ENCODE data around the gene KSR2. TPM values are rescaled to one million over a fixed set of nuclear protein-coding genes. Genes with fewer than 3 reads are reported as not detected.

The KSR2 gene
- total and polyA plus RNA-seq, 2 of the 4 experiments (the other 2 are of a cell fraction), result not detected

GRCh38 chr12:117875744-117876435 is 92.9 kb downstream of the KSR2 start:
- 30% methylated on average over 7 of the region's 29 CpGs; no CpG with 5 or more reads in 1 of the 2 experiments for WGBS, 2 experiments (ENCODE audit: extremely low coverage in 2 of 2, insufficient read length in 1 of 2)
- no peaks in the 10 kb centered on the region for H3K4me1 ChIP-seq (ENCODE audit: control insufficient read depth, insufficient read depth, low read length)
- H4K20me1 ChIP-seq (ENCODE audit: insufficient read depth, low read length), result no peaks in the 10 kb centered on the region
- no peak overlapping the region for H3K56ac ChIP-seq (ENCODE audit: extremely low read depth, insufficient read depth, low read length)
- no peak overlapping the region for H2BK120ac ChIP-seq (ENCODE audit: low read depth, low read length)
- no peak overlapping the region for H3K4me2 ChIP-seq (ENCODE audit: low read depth, low read length)
- no peak overlapping the region for H2BK15ac ChIP-seq (ENCODE audit: low read depth, low read length)
- no peak overlapping the region for H3K27ac ChIP-seq (ENCODE audit: insufficient read depth, low read length)
- no peaks in the 10 kb centered on the region for H3K9me1 ChIP-seq (ENCODE audit: insufficient read depth, low read length)
- no peak overlapping the region for H3K14ac ChIP-seq (replicated peaks; ENCODE audit: low read depth, low read length)
- H3K4me3 ChIP-seq (ENCODE audit: insufficient read depth, low read depth, low read length), result no peak overlapping the region
- no peak overlapping the region for H2AK9ac ChIP-seq (replicated peaks; ENCODE audit: low read depth, low read length, poor library complexity)
- no peak overlapping the region for H4K91ac ChIP-seq (ENCODE audit: insufficient read depth, low read depth, low read length)
- no peak for TF ChIP-seq CHD1 (IDR thresholded peaks at IDR 0.05; ENCODE audit: low read depth, low read length)
- TF ChIP-seq MAZ (IDR thresholded peaks at IDR 0.05; ENCODE audit: borderline replicate concordance, low read depth, low read length), result no peak
- TF ChIP-seq RFX5 (IDR thresholded peaks at IDR 0.05; ENCODE audit: low read depth, low read length), result no peak
- TF ChIP-seq MAFK (IDR thresholded peaks at IDR 0.05; ENCODE audit: low read depth, low read length), result no peak
- no peak for TF ChIP-seq SMC3 (IDR thresholded peaks at IDR 0.05; ENCODE audit: low read depth, low read length)
- no peak for TF ChIP-seq BHLHE40 (IDR thresholded peaks at IDR 0.05; ENCODE audit: low read depth, low read length)
- no peak for TF ChIP-seq CTCF (conservative IDR thresholded peaks at IDR 0.05; ENCODE audit: low read depth, low read length)
- TF ChIP-seq RCOR1 (IDR thresholded peaks at IDR 0.05; ENCODE audit: insufficient replicate concordance, low read length), result no peak
- no peak for TF ChIP-seq POLR2A (IDR thresholded peaks at IDR 0.05; ENCODE audit: low read depth, low read length)
- no peak for TF ChIP-seq ELK1 (IDR thresholded peaks at IDR 0.05; ENCODE audit: borderline replicate concordance, low read depth, low read length)
- no TSS peak for BruUV-seq (replicated peaks)
- no peak overlapping the region for H2BK5ac ChIP-seq (ENCODE audit: low read depth, low read length, poor library complexity, severe bottlenecking)
- CTCF ChIA-PET, result interaction anchor here (1.8 kb wide), 1 partner anchor 159 kb away, joined by 10 read pairs; no protein-coding TSS in a partner anchor
- H3K9me3 ChIP-seq (ENCODE audit: control insufficient read depth, insufficient read depth, low read length), result no peaks in the 10 kb centered on the region
- no peak overlapping the region for H3K4ac ChIP-seq (ENCODE audit: low read depth, low read length)
- H3K79me1 ChIP-seq (ENCODE audit: low read depth in 1 of 2, low read length in 2 of 2), result no peaks in the 10 kb centered on the region
- dilution Hi-C loops (cut with HindIII; ENCODE audit: low sequenced_read_pairs, unreplicated experiment) (no loop called here), intact Hi-C loops (cut with micrococcal nuclease) (loop anchor here (1.0 to 5.0 kb wide), 6 partner anchors 141 to 501 kb away; partner anchors contain the start of genes PEBP1, RFC5, SUDS3 and VSIG10), in situ Hi-C loops (cut with MboI; ENCODE audit: low sequenced_read_pairs) (loop anchor here (10.0 kb wide), 1 partner anchor 139 kb away; the partner anchor contains the start of gene RFC5)
- DNase-seq, result peak; percentile 3
- H4K8ac ChIP-seq (ENCODE audit: low read depth in 2 of 2, low read length in 2 of 2), result no peak overlapping the region
- no peak overlapping the region for H3K9ac ChIP-seq (ENCODE audit: low read depth, low read length)
- H2AFZ ChIP-seq (replicated peaks; ENCODE audit: low read length, poor library complexity), result peak overlapping the region; percentile 81
- H2BK20ac ChIP-seq (ENCODE audit: low read depth, low read length), result no peak overlapping the region
- ATAC-seq (ENCODE audit: low read depth), result peak; percentile 27
- H4K5ac ChIP-seq (ENCODE audit: low read depth, low read length), result no peak overlapping the region
- no peaks in the 10 kb centered on the region; the same call in 1 of the 2 replicates for H3K27me3 ChIP-seq (ENCODE audit: control insufficient read depth, insufficient read depth, low read length)
- H3K18ac ChIP-seq (ENCODE audit: low read depth, low read length), result no peak overlapping the region
- POLR2A ChIA-PET (ENCODE audit: unreplicated experiment), result no interaction called here
- no peaks in the 10 kb centered on the region for H3K36me3 ChIP-seq (ENCODE audit: control insufficient read depth, insufficient read depth, low read length)
- H3K23ac ChIP-seq (ENCODE audit: low read depth, low read length), result no peak overlapping the region
- no peak overlapping the region for H2AK5ac ChIP-seq (ENCODE audit: low read depth, low read length)

Measured in IMR-90 (cell line).